ENCODE results near the gene SH2D3C. TPM values are rescaled to one million over a fixed set of nuclear protein-coding genes. Genes with fewer than 3 reads are reported as not detected.

Gene SH2D3C
- total and polyA plus RNA-seq, 9 of the 15 experiments (the other 6 are each of a cell fraction or from before 2014, with no cell fraction given): 0.03 to 1.2 (median 0.22) TPM; not detected in 1

GRCh38 chr9:127724012-127724411, 54.5 kb downstream of the SH2D3C start:
- no peak for TF ChIP-seq ARID3A (IDR thresholded peaks at IDR 0.05; ENCODE audit: borderline replicate concordance, low read depth, low read length)
- no peak for TF ChIP-seq PYGO2 (tag; IDR thresholded peaks at IDR 0.05)
- Histone ChIP-seq H3K27me3 (ENCODE audit: control insufficient read depth in 2 of 2, insufficient read depth in 2 of 2, low read length in 2 of 2) (no peaks in the 10 kb centered on the region; a peak in 1 of 5 replicates), H3K9me1 (ENCODE audit: control insufficient read depth, insufficient read depth, low read length) (no peaks in the 10 kb centered on the region), H3K4me3 (no peak overlapping the region), H4K20me1 (replicated peaks; ENCODE audit: control insufficient read depth, insufficient read depth, low read length) (no peaks in the 10 kb centered on the region), H3K79me2 (ENCODE audit: control insufficient read depth, insufficient read depth, low read length) (no peaks in the 10 kb centered on the region), H2AFZ (ENCODE audit: low read depth, low read length) (no peak overlapping the region), H3K9me3 (replicated peaks; ENCODE audit: control insufficient read depth, insufficient read depth, low read depth, low read length) (no peaks in the 10 kb centered on the region), H3K27ac (ENCODE audit: extremely low read depth, low read depth, low read length) (no peak overlapping the region), H3K9ac (ENCODE audit: insufficient read depth in 1 of 2, low read depth in 2 of 2, low read length in 2 of 2) (peak overlapping the region in 1 of 2 experiments; percentile 68; a peak in 2 of 4 replicates), H3K4me1 (replicated peaks in 1 of 2; ENCODE audit: control insufficient read depth in 2 of 2, insufficient read depth in 2 of 2, low read length in 2 of 2) (peaks cover 0 to 26% of the 10 kb centered on the region in 2 experiments; a peak in 3 of 5 replicates), H3K4me2 (ENCODE audit: insufficient read depth, low read length) (no peak overlapping the region), H3K36me3 (ENCODE audit: control insufficient read depth, insufficient read depth, low read length) (no peaks in the 10 kb centered on the region)
- intact Hi-C loops (cut with micrococcal nuclease) (no loop called here), in situ Hi-C loops (cut with MboI) (no loop called here)
- no TSS peak for BruUV-seq (replicated peaks)
- DNase-seq (ENCODE audit: extremely low read depth in 1 of 4, low spot score in 3 of 4) (no peak), ATAC-seq (no peak; the same call in 2 of the 3 replicates), FAIRE-seq (no peak)
- ChIA-PET POLR2A (interaction anchor here (1.0 kb wide), 1 partner anchor 11 kb away, joined by 3 read pairs; no protein-coding TSS in a partner anchor), CTCF (ENCODE audit: low intra/inter-chr PET ratio) (no interaction called here)
- WGBS (ENCODE audit: insufficient coverage, low coverage, missing lambda C conversion rate): 28% methylated on average over 20 of the region's 23 CpGs

GRCh38 chr9:127723444-127723843, 55.0 kb downstream of the SH2D3C start:
- H3K9me1 ChIP-seq (ENCODE audit: control insufficient read depth, insufficient read depth, low read length): no peaks in the 10 kb centered on the region
- H4K20me1 ChIP-seq (replicated peaks; ENCODE audit: control insufficient read depth, insufficient read depth, low read length): no peaks in the 10 kb centered on the region
- BruUV-seq (replicated peaks): no TSS peak
- intact Hi-C loops (cut with micrococcal nuclease): no loop called here
- H3K9ac ChIP-seq (ENCODE audit: insufficient read depth in 1 of 2, low read depth in 2 of 2, low read length in 2 of 2): no peak overlapping the region
- in situ Hi-C loops (cut with MboI): no loop called here
- H3K27me3 ChIP-seq (ENCODE audit: control insufficient read depth in 2 of 2, insufficient read depth in 2 of 2, low read length in 2 of 2): no peaks in the 10 kb centered on the region; a peak in 1 of 5 replicates
- H3K9me3 ChIP-seq (replicated peaks; ENCODE audit: control insufficient read depth, insufficient read depth, low read depth, low read length): no peaks in the 10 kb centered on the region
- CTCF ChIA-PET (ENCODE audit: low intra/inter-chr PET ratio): no interaction called here
- H3K4me3 ChIP-seq: no peak overlapping the region
- WGBS (ENCODE audit: insufficient coverage, low coverage, missing lambda C conversion rate): 39% methylated on average over 5 of the region's 5 CpGs
- FAIRE-seq: no peak
- POLR2A ChIA-PET: interaction anchor here (0.5 to 1.0 kb wide), 2 partner anchors 11 to 171 kb away, joined by 3 read pairs; no protein-coding TSS in a partner anchor
- DNase-seq (ENCODE audit: extremely low read depth in 1 of 4, low spot score in 3 of 4): no peak
- no peaks in the 10 kb centered on the region for H3K36me3 ChIP-seq (ENCODE audit: control insufficient read depth, insufficient read depth, low read length)
- H3K4me2 ChIP-seq (ENCODE audit: insufficient read depth, low read length): no peak overlapping the region
- H3K4me1 ChIP-seq (replicated peaks in 1 of 2; ENCODE audit: control insufficient read depth in 2 of 2, insufficient read depth in 2 of 2, low read length in 2 of 2): peaks cover 0 to 26% of the 10 kb centered on the region in 2 experiments; a peak in 3 of 5 replicates
- no peak overlapping the region for H2AFZ ChIP-seq (ENCODE audit: low read depth, low read length)
- no peak for ATAC-seq
- H3K27ac ChIP-seq (ENCODE audit: extremely low read depth, low read depth, low read length): no peak overlapping the region
- no peaks in the 10 kb centered on the region for H3K79me2 ChIP-seq (ENCODE audit: control insufficient read depth, insufficient read depth, low read length)
- no peak for TF ChIP-seq ZNF253 (CRISPR knock-in tag; conservative IDR thresholded peaks at IDR 0.05)
- TF ChIP-seq MYBL2 (IDR thresholded peaks at IDR 0.05; ENCODE audit: low read depth): no peak
- no peak for TF ChIP-seq MYBL2 (CRISPR knock-in tag; IDR thresholded peaks at IDR 0.05; ENCODE audit: borderline replicate concordance)
- TF ChIP-seq, protein P1, sequence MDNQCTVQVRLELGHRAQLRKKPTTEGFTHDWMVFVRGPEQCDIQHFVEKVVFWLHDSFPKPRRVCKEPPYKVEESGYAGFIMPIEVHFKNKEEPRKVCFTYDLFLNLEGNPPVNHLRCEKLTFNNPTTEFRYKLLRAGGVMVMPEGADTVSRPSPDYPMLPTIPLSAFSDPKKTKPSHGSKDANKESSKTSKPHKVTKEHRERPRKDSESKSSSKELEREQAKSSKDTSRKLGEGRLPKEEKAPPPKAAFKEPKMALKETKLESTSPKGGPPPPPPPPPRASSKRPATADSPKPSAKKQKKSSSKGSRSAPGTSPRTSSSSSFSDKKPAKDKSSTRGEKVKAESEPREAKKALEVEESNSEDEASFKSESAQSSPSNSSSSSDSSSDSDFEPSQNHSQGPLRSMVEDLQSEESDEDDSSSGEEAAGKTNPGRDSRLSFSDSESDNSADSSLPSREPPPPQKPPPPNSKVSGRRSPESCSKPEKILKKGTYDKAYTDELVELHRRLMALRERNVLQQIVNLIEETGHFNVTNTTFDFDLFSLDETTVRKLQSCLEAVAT (IDR thresholded peaks at IDR 0.05): no peak
- TF ChIP-seq, protein P2, sequence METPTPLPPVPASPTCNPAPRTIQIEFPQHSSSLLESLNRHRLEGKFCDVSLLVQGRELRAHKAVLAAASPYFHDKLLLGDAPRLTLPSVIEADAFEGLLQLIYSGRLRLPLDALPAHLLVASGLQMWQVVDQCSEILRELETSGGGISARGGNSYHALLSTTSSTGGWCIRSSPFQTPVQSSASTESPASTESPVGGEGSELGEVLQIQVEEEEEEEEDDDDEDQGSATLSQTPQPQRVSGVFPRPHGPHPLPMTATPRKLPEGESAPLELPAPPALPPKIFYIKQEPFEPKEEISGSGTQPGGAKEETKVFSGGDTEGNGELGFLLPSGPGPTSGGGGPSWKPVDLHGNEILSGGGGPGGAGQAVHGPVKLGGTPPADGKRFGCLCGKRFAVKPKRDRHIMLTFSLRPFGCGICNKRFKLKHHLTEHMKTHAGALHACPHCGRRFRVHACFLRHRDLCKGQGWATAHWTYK (CRISPR knock-in tag; IDR thresholded peaks at IDR 0.05): no peak
- no peak for TF ChIP-seq ZNF561 (CRISPR knock-in tag; conservative IDR thresholded peaks at IDR 0.05)
- no peak for TF ChIP-seq ZNF79 (CRISPR knock-in tag; IDR thresholded peaks at IDR 0.05; ENCODE audit: low read depth)
- no peak for TF ChIP-seq TCF3 (CRISPR knock-in tag; IDR thresholded peaks at IDR 0.05)
- no peak for TF ChIP-seq HDGF (IDR thresholded peaks at IDR 0.05)

Measured in K562 (cell line).